Uterus (tissue), 4 donors: ENCODE measurements around the gene HDAC1. TPM values are rescaled to one million over a fixed set of nuclear protein-coding genes. Genes with fewer than 3 reads are reported as not detected.

Source experiments
- DNase-seq, 2 donors: peaks; one replicate each; pipeline ENCODE4 v3.0.0-alpha.2; 2019 to 2020
- H3K27ac ChIP-seq, 2 donors: fragments of 200-600 bp; sonication (generic); 1 replicate in 1 of 2; 2 replicates in 1 of 2; pipeline ENCODE4 v1.5.1; 2016 to 2018
- H3K27me3 ChIP-seq, 2 donors: fragments of 200-600 bp; sonication (generic); one replicate each; pipeline ENCODE4 v1.5.1; 2018 to 2019; ENCODE audit warnings: control low read depth in 1 of 2
- H3K36me3 ChIP-seq, 2 donors: fragments of 200-600 bp; sonication (generic); one replicate each; pipeline ENCODE4 v1.5.1; 2019; ENCODE audit warnings: control low read depth in 1 of 2
- H3K4me1 ChIP-seq, 2 donors: fragments of 200-600 bp; sonication (generic); one replicate each; pipeline ENCODE4 v1.5.1; 2018 to 2019; ENCODE audit warnings: control low read depth in 1 of 2
- H3K4me3 ChIP-seq, 2 donors: fragments of 200-600 bp; sonication (generic); 1 replicate in 1 of 2; 2 replicates in 1 of 2; pipeline ENCODE4 v1.5.1; 2018 to 2019; ENCODE audit warnings: mild to moderate bottlenecking in 1 of 2
- H3K9me3 ChIP-seq, 2 donors: fragments of 200-600 bp; sonication (generic); one replicate each; pipeline ENCODE4 v1.5.1; 2019; ENCODE audit warnings: control low read depth in 1 of 2
- POLR2A ChIP-seq, 2 donors: fragments of 450-650 bp; IDR thresholded peaks; one replicate each; pipeline ENCODE4 v1.6.1; 2016; ENCODE audit warnings: antibody characterized with exemption in 2 of 2, mild to moderate bottlenecking in 1 of 2, moderate library complexity in 1 of 2
- intact Hi-C: fragments of 100-400 bp; cut with DNase I; formaldehyde crosslinking; loops from one replicate; pipeline ENCODE4 v1.15.1; 2023; ENCODE audit warnings: low total_unique reads
- total RNA-seq, 4 donors: library from RNA; depleted of rRNA in 3 of 4; stranded (reverse); fragments of >200 nt in 3 of 4; gene quantifications; one replicate each; pipeline versions ENCODE4 v1.1.0 to v1.2.4, GENCODE V29; 2014 to 2023
- TF ChIP-seq, protein P1 (sequence below), 4 experiments: fragments of 200-600 bp in 2 of 4; fragments of 450-650 bp in 2 of 4; sonication (generic) in 2 of 4; IDR thresholded peaks; one replicate each; pipeline ENCODE4 v1.5.1; 2016 to 2019; ENCODE audit warnings: antibody characterized with exemption in 4 of 4, mild to moderate bottlenecking in 2 of 4, moderate library complexity in 1 of 4
- donor health status: DM: yes; HTN: yes; CAD: no.

HDAC1 gene
- total RNA-seq, 4 donors from 2014 or later, result 27.4 to 161 (median 91.2) TPM

DNA sequence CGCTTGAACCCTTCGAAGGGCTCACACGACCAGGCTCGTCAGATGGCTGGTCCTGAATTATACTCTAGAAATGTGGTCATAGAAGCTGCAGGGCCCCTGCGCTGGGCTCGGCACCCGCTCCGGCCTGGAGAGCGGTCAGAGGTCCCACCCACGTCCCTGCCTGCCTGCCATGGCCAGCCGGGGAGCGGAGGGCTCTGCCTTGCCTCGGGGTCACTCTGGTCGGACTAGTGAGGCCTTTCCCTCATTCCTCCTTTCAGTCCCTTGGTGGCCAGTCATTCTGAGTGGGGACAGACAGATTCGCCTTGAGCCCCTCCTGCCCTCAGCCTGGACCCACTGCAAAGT, 44.7 kb downstream of the HDAC1 start:
- no peaks in the 10 kb centered on the region for H3K36me3 ChIP-seq
- no peaks in the 10 kb centered on the region for H3K9me3 ChIP-seq
- peak overlapping the region; percentile 45 to 81 for H3K4me3 ChIP-seq
- DNase-seq, result no peak
- TF ChIP-seq POLR2A (IDR thresholded peaks at IDR 0.05), result no peak
- TF ChIP-seq, protein P1, sequence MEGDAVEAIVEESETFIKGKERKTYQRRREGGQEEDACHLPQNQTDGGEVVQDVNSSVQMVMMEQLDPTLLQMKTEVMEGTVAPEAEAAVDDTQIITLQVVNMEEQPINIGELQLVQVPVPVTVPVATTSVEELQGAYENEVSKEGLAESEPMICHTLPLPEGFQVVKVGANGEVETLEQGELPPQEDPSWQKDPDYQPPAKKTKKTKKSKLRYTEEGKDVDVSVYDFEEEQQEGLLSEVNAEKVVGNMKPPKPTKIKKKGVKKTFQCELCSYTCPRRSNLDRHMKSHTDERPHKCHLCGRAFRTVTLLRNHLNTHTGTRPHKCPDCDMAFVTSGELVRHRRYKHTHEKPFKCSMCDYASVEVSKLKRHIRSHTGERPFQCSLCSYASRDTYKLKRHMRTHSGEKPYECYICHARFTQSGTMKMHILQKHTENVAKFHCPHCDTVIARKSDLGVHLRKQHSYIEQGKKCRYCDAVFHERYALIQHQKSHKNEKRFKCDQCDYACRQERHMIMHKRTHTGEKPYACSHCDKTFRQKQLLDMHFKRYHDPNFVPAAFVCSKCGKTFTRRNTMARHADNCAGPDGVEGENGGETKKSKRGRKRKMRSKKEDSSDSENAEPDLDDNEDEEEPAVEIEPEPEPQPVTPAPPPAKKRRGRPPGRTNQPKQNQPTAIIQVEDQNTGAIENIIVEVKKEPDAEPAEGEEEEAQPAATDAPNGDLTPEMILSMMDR (IDR thresholded peaks at IDR 0.05), result no peak
- intact Hi-C loops, result no loop called here
- peak overlapping the region; percentile 72 to 82 for H3K27ac ChIP-seq
- H3K27me3 ChIP-seq, result no peaks in the 10 kb centered on the region
- H3K4me1 ChIP-seq, result peaks cover 0 to 4% of the 10 kb centered on the region in 2 donors

DNA sequence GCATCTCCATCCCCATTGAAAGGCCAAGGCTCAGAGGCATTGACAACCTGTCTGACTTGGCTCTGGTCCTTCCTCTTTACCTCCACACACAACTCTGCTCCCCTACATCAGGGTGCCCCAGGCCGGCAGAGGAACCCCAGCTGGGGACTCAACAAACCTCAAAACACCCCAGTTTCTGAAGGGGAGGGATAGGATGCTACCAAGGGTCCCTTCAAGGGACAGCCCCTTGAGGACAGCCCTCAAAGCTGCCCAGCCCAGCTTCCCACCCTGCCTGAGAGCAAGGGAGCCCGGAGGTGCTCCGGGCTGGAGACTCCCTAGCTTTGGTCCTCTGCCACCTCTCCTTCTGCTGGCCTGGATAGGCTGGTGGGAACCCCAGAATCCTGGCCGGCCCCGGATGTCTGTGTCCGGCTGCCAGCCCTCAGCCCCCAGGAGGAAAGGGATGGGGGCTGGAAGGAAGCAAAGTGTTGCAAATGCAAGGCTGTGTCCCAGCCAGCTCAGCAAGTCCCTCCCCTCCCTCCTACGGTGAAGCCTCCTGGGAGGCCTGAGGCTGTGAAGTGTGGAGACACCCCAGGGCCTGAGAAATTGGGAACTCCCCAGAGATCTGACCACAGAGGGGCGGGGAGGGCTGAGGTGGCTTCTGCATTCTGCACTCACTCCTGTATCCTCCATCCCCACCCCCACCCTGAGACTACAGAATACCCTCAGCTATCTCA, 45.2 kb downstream of the HDAC1 start:
- peak in 1 of 2 donors; percentile 30 for DNase-seq
- no peak overlapping the region for H3K4me3 ChIP-seq
- peak overlapping the region; percentile 72 to 82 for H3K27ac ChIP-seq
- intact Hi-C loops, result no loop called here
- no peaks in the 10 kb centered on the region for H3K9me3 ChIP-seq
- H3K36me3 ChIP-seq, result no peaks in the 10 kb centered on the region
- TF ChIP-seq, protein P1 (IDR thresholded peaks at IDR 0.05), result no peak
- TF ChIP-seq POLR2A (IDR thresholded peaks at IDR 0.05), result no peak
- H3K27me3 ChIP-seq, result no peaks in the 10 kb centered on the region
- peaks cover 0 to 4% of the 10 kb centered on the region in 2 donors for H3K4me1 ChIP-seq

DNA sequence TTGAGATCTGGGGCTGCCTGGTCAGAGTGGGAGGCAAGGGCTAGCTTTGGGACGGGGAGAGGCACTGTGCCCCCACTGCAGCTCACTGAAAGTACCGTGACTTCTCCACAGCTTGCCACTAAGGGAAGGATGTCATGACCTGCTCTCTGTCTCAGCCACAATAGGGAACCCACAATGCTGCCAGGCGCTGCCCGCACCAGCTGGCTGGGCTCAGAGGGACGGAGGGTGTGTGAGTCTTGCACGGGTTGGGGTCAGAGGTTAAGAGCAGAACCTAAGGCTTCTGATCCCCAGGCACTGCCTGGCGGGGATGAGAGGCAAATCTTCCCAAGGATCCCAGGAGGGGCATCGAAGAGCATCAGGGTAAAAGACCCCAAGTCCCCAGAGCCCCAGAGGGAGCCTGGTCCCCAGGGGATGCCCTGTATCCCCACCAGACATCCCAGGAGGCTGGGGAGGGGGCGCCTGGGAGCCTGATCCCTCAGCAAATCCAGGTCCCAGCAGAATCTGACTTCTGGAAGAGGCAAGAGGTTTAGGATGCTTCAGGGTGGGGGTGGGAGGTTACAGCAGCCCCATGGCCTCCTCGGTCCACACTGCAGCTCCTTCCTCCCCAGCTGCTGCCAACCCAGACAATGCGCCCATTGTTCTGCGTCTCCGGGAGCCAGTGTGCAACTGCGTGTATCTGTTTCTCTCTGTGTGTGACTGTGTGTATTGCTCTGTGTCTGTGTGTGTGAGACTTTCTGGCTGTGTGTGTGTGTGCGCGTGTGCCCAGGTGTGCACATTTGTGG, 46.2 kb downstream of the HDAC1 start:
- Histone ChIP-seq H3K36me3 (no peaks in the 10 kb centered on the region), H3K27me3 (no peaks in the 10 kb centered on the region), H3K4me1 (peaks cover 0 to 4% of the 10 kb centered on the region in 2 donors), H3K27ac (no peak overlapping the region), H3K4me3 (no peak overlapping the region), H3K9me3 (no peaks in the 10 kb centered on the region)
- DNase-seq, result no peak
- TF ChIP-seq, protein P1 (IDR thresholded peaks at IDR 0.05), result no peak
- no peak for TF ChIP-seq POLR2A (IDR thresholded peaks at IDR 0.05)
- intact Hi-C loops, result no loop called here

DNA sequence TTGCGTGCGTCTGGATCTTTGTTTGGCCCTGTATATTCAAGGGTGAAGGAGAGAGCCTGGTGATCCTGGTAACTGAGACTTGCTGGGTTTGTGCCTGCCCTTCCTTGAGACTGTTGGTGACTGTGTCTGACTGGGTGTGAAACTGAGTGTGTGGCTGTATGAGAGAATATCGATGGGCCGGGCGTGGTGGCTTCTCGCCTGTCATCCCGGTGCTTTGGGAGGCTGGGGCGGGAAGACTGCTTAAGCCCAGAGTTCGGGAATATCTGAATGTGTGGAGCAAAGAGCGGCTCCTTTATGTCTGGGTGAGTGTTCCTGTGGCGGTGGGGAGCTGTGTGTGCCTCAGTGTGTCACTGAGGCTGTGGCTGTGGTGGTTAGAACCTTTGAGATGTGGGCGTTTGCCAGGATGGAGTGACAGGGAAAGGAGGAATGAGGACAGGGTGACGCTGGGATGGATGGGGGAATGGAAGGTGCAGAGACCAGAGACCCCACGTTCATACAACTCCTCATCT, 46.8 kb downstream of the HDAC1 start:
- H3K9me3 ChIP-seq, result no peaks in the 10 kb centered on the region
- no peaks in the 10 kb centered on the region for H3K36me3 ChIP-seq
- H3K27me3 ChIP-seq, result no peaks in the 10 kb centered on the region
- H3K4me3 ChIP-seq, result no peak overlapping the region
- no peak for TF ChIP-seq POLR2A (IDR thresholded peaks at IDR 0.05)
- TF ChIP-seq, protein P1 (IDR thresholded peaks at IDR 0.05), result no peak
- intact Hi-C loops, result no loop called here
- DNase-seq, result no peak
- H3K4me1 ChIP-seq, result peaks cover 0 to 4% of the 10 kb centered on the region in 2 donors
- no peak overlapping the region for H3K27ac ChIP-seq
